GM12878 (cell line): ENCODE measurements around the gene PLG. TPM values are rescaled to one million over a fixed set of nuclear protein-coding genes. Genes with fewer than 3 reads are reported as not detected.

ENCODE experiments used
- ATAC-seq: fragments of 200-7000 bp; cut with Tn5 transposase; 3 replicates; pipeline ENCODE4 v1.9.1; 2020; ENCODE audit warnings: mild to moderate bottlenecking, moderate library complexity
- BruUV-seq: library from RNA; stranded (reverse); fragments of 400-500 nt; replicated peaks from 2 replicates; lab custom pipeline; 2021; lab: Mats Ljungman, UMichigan
- CTCF ChIA-PET: fragments of 300-600 bp; sonication (Branson Sonifier 250); formaldehyde crosslinking; extraction: SDS; loops from one replicate; lab custom pipeline; 2021; ENCODE audit warnings: inconsistent platforms; lab: Yijun Ruan, JAX
- POLR2A ChIA-PET: fragments of 350-600 bp; formaldehyde crosslinking; extraction: SDS; loops from one replicate; lab custom pipeline; 2021; ENCODE audit warnings: inconsistent platforms; lab: Charles Lee
- RAD21 ChIA-PET: fragments of 300-600 bp; sonication (Branson Sonifier 250); formaldehyde crosslinking; loops from one replicate; lab custom pipeline; 2023; ENCODE audit warnings: antibody characterized with exemption; ENCODE audit not compliant: unreplicated experiment; lab: Charles Lee
- SMC1A ChIA-PET: fragments of 300-600 bp; sonication (Branson Sonifier 250); formaldehyde crosslinking; loops from one replicate; lab custom pipeline; 2023; ENCODE audit not compliant: unreplicated experiment, uncharacterized antibody; lab: Charles Lee
- DNase-seq: peaks from one replicate; pipeline ENCODE4 v3.0.0-alpha.2; 2011; ENCODE audit warnings: low read depth, low spot score
- FAIRE-seq: peaks from 3 replicates; lab custom pipeline; 2011; peaks lifted over from hg19 to GRCh38; lab: Jason Lieb, UNC
- H2AFZ ChIP-seq: 2 replicates; pipeline ENCODE4 v1.6.0; 2011; ENCODE audit warnings: low read depth, low read length, control low read depth; ENCODE audit not compliant: control insufficient read depth
- H3K27ac ChIP-seq: 2 replicates; pipeline ENCODE4 v1.5.1; 2011; ENCODE audit warnings: control low read depth; ENCODE audit not compliant: control insufficient read depth, insufficient read depth
- H3K27me3 ChIP-seq, 2 experiments: replicated peaks in 1 of 2; 2 replicates each; pipeline versions ENCODE4 v1.6.0 to v1.6.1; 2011; ENCODE audit warnings: low read length in 1 of 2; ENCODE audit not compliant: control insufficient read depth in 2 of 2, insufficient read depth in 2 of 2
- H3K36me3 ChIP-seq, 2 experiments: 2 replicates each; pipeline ENCODE4 v1.5.1; 2011; ENCODE audit warnings: low read length in 1 of 2; ENCODE audit not compliant: control insufficient read depth in 2 of 2, insufficient read depth in 2 of 2
- H3K4me1 ChIP-seq: 2 replicates; pipeline ENCODE4 v1.6.1; 2011; ENCODE audit warnings: mild to moderate bottlenecking, low read length, moderate library complexity, mixed read lengths; ENCODE audit not compliant: control insufficient read depth, insufficient read depth
- H3K4me2 ChIP-seq: 2 replicates; pipeline ENCODE4 v1.6.0; 2011; ENCODE audit warnings: control low read depth; ENCODE audit not compliant: control insufficient read depth, insufficient read depth
- H3K4me3 ChIP-seq: fragments of 200-600 bp; sonication (generic); 2 replicates; pipeline ENCODE4 v1.5.1; 2016
- H3K79me2 ChIP-seq: 2 replicates; pipeline ENCODE4 v1.6.0; 2011; ENCODE audit warnings: low read length; ENCODE audit not compliant: control insufficient read depth, insufficient read depth
- H3K9ac ChIP-seq: 2 replicates; pipeline ENCODE4 v1.8.0; 2011; ENCODE audit warnings: low read length, control low read depth, mixed read lengths; ENCODE audit not compliant: control insufficient read depth, insufficient read depth
- H3K9me3 ChIP-seq: replicated peaks from 3 replicates; pipeline ENCODE4 v1.5.1; 2011; ENCODE audit warnings: mild to moderate bottlenecking, low read length; ENCODE audit not compliant: control insufficient read depth, insufficient read depth
- H4K20me1 ChIP-seq: 2 replicates; pipeline ENCODE4 v1.6.0; 2011; ENCODE audit not compliant: control insufficient read depth, insufficient read depth
- BRCA1 ChIP-seq: IDR thresholded peaks from 2 replicates; pipeline ENCODE4 v1.6.1; 2011; ENCODE audit warnings: low read depth, low read length, improper control_type of control experiment
- CBX3 ChIP-seq: fragments of 200-600 bp; sonication (generic); IDR thresholded peaks from 2 replicates; pipeline ENCODE4 v1.6.1; 2016; ENCODE audit warnings: low read depth, borderline replicate concordance
- NFXL1 ChIP-seq: fragments of 450-650 bp; IDR thresholded peaks from 2 replicates; pipeline ENCODE4 v1.6.1; 2017; ENCODE audit warnings: antibody characterized with exemption, mild to moderate bottlenecking, borderline replicate concordance
- PAX8 ChIP-seq: fragments of 450-650 bp; IDR thresholded peaks from 2 replicates; pipeline ENCODE4 v1.6.1; 2017; ENCODE audit warnings: mild to moderate bottlenecking, moderate library complexity
- POU2F2 ChIP-seq: IDR thresholded peaks from 3 replicates; pipeline ENCODE4 v1.6.1; 2011; ENCODE audit warnings: low read depth, mild to moderate bottlenecking, low read length, borderline replicate concordance
- RAD21 ChIP-seq: IDR thresholded peaks from 2 replicates; pipeline ENCODE4 v1.6.1; 2011; ENCODE audit warnings: mild to moderate bottlenecking, low read depth, low read length, moderate library complexity; ENCODE audit not compliant: insufficient read depth
- RELA ChIP-seq: fragments of 450-650 bp; IDR thresholded peaks from 2 replicates; pipeline ENCODE4 v1.8.0; 2014; ENCODE audit warnings: borderline replicate concordance; ENCODE audit not compliant: partially characterized antibody
- SIN3A ChIP-seq: IDR thresholded peaks from 2 replicates; pipeline ENCODE4 v1.6.1; 2012; ENCODE audit warnings: low read depth, low read length, improper control_type of control experiment
- SP1 ChIP-seq: IDR thresholded peaks from one replicate; pipeline ENCODE4 v1.6.1; 2011; ENCODE audit warnings: low read depth, low read length
- WGBS: methylation state at CpG from one replicate; pipeline ENCODE4 v1.1.6; 2016; ENCODE audit warnings: low lambda C conversion rate; ENCODE audit not compliant: insufficient replicate concordance, insufficient coverage; ENCODE audit errors: missing lambda C conversion rate; 5-methylcytosine and 5-hydroxymethylcytosine counted together
- in situ Hi-C: fragments of 300-500 bp; cut with MboI; formaldehyde crosslinking; loops from 9 replicates; pipeline ENCODE4 v1.14.3; 2018; ENCODE audit warnings: mixed read lengths
- intact Hi-C: fragments of 100-400 bp; cut with micrococcal nuclease; formaldehyde crosslinking; loops from one replicate; pipeline ENCODE4 v1.14.2; 2022; ENCODE audit not compliant: unreplicated experiment
- polyA plus RNA-seq, 11 experiments: library from polyadenylated mRNA; depleted of rRNA in 4 of 11; unstranded in 6 of 11; stranded (reverse) in 5 of 11; fragments of >200 nt; fragmentation: Nextera tagmentation in 4 of 11; fragmentation: Illumina TruSeq in 1 of 11; extraction: Ambion mirVana in 4 of 11; extraction: Trizol in 1 of 11; gene quantifications; 1 replicate in 1 of 11; 2 replicates in 10 of 11; pipeline versions ENCODE4 v1.2.1 to v1.2.3, GENCODE V29; 2011 to 2016; ENCODE audit warnings: inconsistent platforms in 2 of 11, missing spikeins in 2 of 11, low read depth in 1 of 11
- total RNA-seq, 4 experiments: library from RNA; depleted of rRNA in 3 of 4; stranded (reverse); fragments of >200 nt in 3 of 4; fragmentation: Illumina TruSeq in 1 of 4; extraction: Trizol in 1 of 4; gene quantifications; 2 replicates each; pipeline versions ENCODE4 v1.2.1 to v1.2.3, GENCODE V29; 2013 to 2021
- TF ChIP-seq, protein P1 (sequence below): IDR thresholded peaks from 2 replicates; pipeline ENCODE4 v1.6.1; 2011; ENCODE audit warnings: low read depth, mild to moderate bottlenecking, low read length, moderate library complexity, borderline replicate concordance; ENCODE audit errors: extremely low read depth
- TF ChIP-seq, protein P2 (sequence below), 3 experiments: IDR thresholded peaks in 2 of 3; conservative IDR thresholded peaks in 1 of 3; 2 replicates each; pipeline ENCODE4 v1.5.1; 2011; ENCODE audit warnings: low read depth in 3 of 3, low read length in 3 of 3, mild to moderate bottlenecking in 3 of 3, control low read depth in 2 of 3, moderate library complexity in 2 of 3, inconsistent platforms in 1 of 3, mixed read lengths in 1 of 3; ENCODE audit not compliant: control insufficient read depth in 2 of 3, insufficient read depth in 1 of 3; ENCODE audit errors: extremely low read depth in 1 of 3

Gene PLG
- total and polyA plus RNA-seq, 10 of the 15 experiments (the other 5 are each of a cell fraction or from before 2014, with no cell fraction given): 0.06 to 3.0 (median 0.97) TPM; not detected in 1

DNA sequence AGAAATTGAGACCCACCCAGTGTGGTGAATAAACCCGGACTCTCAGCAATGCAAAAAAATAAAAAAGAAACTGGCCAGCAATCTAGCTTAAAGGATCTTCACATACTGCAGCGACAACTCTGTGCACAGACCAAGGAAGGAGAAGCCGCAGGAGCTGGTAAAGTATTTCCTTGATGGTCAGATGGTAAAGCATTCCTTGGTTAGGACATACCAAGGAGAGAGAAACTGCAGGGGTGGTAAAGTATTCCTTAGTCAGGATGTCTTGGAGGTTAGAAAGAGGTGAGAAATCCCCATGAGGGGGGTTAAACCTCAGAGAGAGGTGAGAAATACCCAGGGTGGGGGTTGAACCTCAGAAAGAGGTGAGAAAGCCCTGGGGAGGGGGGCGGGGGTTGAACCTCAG, 86.8 kb downstream of the PLG start:
- DNase-seq (no peak), FAIRE-seq (no peak), ATAC-seq (no peak)
- intact Hi-C loops (no loop called here), in situ Hi-C loops (no loop called here)
- no peaks in the 10 kb centered on the region for H3K79me2 ChIP-seq
- H3K4me1 ChIP-seq: peaks cover 11% of the 10 kb centered on the region
- TF ChIP-seq, protein P1, sequence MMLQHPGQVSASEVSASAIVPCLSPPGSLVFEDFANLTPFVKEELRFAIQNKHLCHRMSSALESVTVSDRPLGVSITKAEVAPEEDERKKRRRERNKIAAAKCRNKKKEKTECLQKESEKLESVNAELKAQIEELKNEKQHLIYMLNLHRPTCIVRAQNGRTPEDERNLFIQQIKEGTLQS: no peak
- TF ChIP-seq RELA (no peak), CBX3 (no peak), NFXL1 (no peak), BRCA1 (no peak), RAD21 (no peak), SIN3A (no peak), POU2F2 (no peak), PAX8 (no peak), SP1 (no peak)
- TF ChIP-seq, protein P2, sequence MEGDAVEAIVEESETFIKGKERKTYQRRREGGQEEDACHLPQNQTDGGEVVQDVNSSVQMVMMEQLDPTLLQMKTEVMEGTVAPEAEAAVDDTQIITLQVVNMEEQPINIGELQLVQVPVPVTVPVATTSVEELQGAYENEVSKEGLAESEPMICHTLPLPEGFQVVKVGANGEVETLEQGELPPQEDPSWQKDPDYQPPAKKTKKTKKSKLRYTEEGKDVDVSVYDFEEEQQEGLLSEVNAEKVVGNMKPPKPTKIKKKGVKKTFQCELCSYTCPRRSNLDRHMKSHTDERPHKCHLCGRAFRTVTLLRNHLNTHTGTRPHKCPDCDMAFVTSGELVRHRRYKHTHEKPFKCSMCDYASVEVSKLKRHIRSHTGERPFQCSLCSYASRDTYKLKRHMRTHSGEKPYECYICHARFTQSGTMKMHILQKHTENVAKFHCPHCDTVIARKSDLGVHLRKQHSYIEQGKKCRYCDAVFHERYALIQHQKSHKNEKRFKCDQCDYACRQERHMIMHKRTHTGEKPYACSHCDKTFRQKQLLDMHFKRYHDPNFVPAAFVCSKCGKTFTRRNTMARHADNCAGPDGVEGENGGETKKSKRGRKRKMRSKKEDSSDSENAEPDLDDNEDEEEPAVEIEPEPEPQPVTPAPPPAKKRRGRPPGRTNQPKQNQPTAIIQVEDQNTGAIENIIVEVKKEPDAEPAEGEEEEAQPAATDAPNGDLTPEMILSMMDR (IDR thresholded peaks at IDR 0.05 in 2 of 3, conservative IDR thresholded peaks at IDR 0.05 in 1 of 3; ENCODE audit: control insufficient read depth in 2 of 3, extremely low read depth in 1 of 3, insufficient read depth in 1 of 3, low read depth in 3 of 3, low read length in 3 of 3): no peak
- H3K4me2 ChIP-seq: no peak overlapping the region
- peak overlapping the region; percentile 65 for H3K27ac ChIP-seq
- no peaks in the 10 kb centered on the region for H4K20me1 ChIP-seq
- no peak overlapping the region for H3K4me3 ChIP-seq
- no TSS peak for BruUV-seq
- ChIA-PET CTCF (no interaction called here), RAD21 (no interaction called here), SMC1A (no interaction called here), POLR2A (no interaction called here)
- H3K9ac ChIP-seq: no peak overlapping the region
- H2AFZ ChIP-seq: no peak overlapping the region
- no peaks in the 10 kb centered on the region for H3K27me3 ChIP-seq
- peaks cover 8% of the 10 kb centered on the region for H3K9me3 ChIP-seq
- WGBS: 6% methylated on average over 3 of the region's 4 CpGs
- no peaks in the 10 kb centered on the region for H3K36me3 ChIP-seq
